Stimulated activated CD8-positive, alpha-beta memory T cell treated with anti-CD3 and anti-CD28 coated beads, Interleukin-7, amount 100 ng/mL, for 48 hours (primary cell): ENCODE measurements around the gene ZSCAN25.
"Not testable (repeated sequence)": the region's sequence is repeated elsewhere in the genome, so short reads cannot be mapped to it uniquely, and the experiment has no call there.

ENCODE experiments used
- DNase-seq, 2 donors: peaks; one replicate each; pipeline ENCODE4 v3.0.0-alpha.2; 2020; ENCODE audit warnings: low read depth in 1 of 2; ENCODE audit errors: extremely low read depth in 1 of 2

ZSCAN25 gene

DNA sequence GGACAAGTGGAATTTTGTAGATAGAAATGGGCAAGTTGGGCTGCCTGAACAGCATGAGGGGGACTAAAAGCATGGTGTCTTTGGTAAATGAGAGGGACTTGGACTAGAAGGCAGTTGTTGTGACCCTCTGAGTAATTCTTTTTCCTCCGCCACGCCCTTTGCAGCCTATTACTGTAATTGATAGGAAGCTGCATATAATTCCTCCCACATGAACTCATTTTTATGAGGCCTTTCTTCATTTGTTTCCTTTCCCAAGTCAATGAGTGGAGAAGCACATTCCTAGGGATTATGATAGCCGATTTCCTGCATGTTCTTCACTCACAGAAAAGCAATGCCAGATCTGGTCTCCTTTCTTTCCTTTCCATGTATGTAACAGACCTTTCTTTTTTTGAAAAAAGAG, 27.7 kb downstream of the ZSCAN25 start:
- DNase-seq, result no peak

DNA sequence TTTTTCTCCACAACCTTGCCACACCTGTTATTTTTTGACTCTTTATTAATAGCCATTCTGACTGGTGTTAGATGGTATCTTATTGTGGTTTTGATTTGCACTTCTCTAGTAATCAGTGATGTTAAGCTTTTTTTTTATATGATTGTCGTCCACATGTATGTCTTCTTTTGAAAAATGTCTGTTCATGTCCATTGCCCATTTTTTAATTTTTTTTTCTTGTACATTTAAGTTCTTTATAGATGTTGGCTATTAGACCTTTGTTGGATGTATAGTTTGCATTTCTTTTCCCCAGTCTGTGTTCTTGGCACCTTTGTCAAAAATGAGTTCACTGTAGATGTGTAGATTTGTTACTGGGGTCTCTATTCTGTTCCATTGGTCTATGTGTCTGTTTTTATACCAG, 28.8 kb downstream of the ZSCAN25 start:
- no peak for DNase-seq

DNA sequence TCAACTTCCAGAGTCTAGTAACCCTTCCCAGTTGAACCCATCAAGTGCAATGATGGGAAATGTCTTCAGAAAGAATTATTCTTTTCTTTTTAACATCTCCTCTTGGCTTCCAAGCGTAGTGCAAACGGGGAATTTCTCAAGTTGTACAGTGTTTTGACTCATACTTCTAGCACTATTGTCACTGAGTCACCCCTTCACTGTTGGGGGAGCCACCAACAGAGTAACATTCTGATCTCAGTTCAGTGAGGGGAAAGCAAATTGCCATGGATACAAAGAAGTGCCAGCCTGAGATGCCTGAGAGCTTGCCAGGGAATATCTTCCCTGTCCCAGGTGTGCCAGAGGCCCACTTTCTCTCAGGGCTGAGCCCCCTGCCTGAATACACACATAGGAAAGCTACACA, 32.1 kb downstream of the ZSCAN25 start:
- no peak for DNase-seq

DNA sequence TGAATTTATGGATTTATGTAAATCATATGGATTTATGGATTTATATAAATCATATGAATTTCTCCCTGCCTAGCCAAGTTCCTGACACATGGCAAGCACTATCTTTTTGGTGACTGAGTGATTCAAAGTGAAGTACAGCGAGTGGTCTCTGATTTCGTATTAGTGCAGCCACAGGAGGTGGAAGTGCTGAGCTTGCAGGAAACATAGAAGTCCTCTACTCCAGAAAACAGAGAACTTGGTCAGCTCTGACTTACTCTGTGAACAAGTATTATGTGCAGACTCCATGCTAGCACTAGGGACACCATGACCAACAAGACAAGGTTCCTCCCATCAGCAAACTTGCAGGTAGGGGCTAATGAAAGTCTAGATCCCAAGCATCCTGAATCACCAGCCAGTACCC, 34.5 kb downstream of the ZSCAN25 start:
- no peak for DNase-seq

DNA sequence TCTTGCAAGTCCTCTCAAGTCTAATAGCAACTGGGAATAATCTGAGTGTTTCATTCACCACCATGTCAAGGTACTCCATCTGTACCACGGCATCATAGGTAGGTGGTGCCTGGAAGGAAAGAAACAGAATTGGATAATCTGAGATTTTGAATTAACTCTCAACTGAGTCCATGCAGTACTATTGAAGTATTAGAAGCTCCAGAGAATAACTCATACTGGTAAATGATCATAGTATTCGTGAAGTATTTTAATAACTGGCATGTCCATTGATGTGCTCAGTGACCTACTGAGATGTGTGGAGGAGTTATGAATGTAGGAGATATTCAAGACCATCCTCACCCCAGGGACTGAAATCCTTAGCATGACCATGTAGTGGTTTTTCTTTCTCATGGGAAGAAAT, 35.9 kb downstream of the ZSCAN25 start:
- DNase-seq, result no peak

DNA sequence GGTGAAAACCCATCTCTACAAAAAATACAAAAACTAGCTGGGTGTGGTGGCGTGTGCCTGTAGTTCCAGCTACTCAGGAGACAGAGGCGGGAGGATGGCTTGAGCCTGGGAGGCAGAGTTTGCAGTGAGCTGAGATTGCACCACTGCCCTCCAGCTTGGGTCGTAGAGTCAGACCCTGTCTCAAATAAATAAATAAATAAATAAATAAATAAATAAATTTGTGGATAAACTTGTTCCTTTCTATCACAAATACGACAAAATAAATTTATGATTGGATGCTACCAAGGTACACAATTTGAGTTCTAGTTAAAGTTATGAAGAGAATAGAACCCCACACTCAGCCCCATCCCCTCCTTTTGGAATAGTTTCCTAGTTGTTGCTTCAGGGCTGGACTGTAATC, 36.5 kb downstream of the ZSCAN25 start:
- not testable (repeated sequence) for DNase-seq

DNA sequence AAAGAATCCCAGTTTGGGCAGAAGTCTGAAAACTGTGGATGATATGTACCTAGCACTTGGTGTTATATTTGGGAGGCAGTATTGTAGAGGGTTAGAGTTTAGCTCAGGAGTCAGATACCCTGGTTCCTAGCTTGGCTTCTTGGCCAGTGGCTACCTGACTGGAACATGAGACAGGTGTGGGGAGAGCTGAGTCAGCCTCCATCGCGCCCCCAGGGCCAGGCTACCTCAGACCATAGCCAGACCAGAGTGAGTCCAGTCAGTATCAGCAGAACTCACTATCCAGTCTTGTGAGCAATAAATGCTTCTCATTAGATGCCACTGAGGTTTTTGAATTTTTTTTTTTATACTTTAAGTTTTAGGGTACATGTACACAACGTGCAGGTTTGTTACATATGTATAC, 37.0 kb downstream of the ZSCAN25 start:
- no peak for DNase-seq

DNA sequence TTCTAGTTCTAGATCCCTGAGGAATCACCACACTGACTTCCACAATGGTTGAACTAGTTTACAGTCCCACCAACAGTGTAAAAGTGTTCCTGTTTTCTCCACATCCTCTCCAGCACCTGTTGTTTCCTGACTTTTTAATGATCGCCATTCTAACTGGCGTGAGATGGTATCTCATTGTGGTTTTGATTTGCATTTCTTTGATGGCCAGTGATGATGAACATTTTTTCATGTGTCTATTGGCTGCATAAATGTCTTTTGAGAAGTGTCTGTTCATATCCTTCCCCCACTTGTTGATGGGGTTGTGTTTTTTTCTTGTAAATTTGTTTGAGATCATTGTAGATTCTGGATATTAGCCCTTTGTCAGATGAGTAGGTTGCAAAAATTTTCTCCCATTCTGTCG, 37.9 kb downstream of the ZSCAN25 start:
- DNase-seq, result not testable (repeated sequence)

DNA sequence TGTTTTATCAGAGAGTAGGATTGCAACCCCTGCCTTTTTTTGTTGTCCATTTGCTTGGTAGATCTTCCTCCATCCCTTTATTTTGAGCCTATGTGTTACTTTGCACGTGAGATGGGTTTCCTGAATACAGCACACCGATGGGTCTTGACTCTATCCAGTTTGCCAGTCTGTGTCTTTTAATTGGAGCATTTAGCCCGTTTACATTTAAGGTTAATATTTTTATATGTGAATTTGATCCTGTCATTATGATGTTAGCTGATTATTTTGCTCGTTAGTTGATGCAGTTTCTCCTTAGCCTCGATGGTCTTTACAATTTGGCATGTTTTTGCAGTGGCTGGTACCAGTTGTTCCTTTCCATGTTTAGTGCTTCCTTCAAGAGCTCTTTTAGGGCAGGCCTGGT, 41.1 kb downstream of the ZSCAN25 start:
- DNase-seq, result not testable (repeated sequence)

DNA sequence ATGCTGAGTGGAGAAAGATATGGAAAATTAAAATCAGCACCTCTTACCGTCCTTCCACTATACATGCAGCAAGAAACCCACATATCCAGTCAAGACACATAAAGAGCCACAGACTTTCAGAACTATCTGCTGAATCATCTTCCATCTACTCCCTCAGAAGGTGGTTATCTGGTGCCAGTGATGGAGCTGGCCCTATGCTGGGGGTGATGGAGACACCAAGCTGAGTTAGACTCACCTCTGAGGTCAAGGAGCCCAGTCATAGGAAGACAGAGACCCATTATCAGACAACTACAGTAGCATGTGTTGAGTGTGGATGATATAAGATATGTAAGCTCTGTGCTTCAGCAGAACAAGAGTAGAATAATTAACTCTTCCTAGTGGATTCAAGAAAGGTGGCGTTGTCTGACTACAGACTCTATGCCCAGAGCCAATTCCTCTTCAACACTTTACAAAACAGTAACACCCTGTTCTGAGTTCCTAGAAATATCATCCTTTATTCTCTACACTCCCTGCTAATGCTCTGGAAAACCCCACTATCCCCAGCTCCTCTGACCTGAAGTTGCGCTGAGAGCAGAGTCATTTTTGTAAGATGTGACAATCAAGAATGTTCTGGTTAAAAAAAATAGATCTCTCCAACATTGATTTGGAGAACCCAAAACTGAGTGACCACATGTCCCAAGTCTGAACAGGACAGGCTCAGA, 48.7 kb downstream of the ZSCAN25 start:
- peak in 1 of 2 donors; percentile 11 for DNase-seq

DNA sequence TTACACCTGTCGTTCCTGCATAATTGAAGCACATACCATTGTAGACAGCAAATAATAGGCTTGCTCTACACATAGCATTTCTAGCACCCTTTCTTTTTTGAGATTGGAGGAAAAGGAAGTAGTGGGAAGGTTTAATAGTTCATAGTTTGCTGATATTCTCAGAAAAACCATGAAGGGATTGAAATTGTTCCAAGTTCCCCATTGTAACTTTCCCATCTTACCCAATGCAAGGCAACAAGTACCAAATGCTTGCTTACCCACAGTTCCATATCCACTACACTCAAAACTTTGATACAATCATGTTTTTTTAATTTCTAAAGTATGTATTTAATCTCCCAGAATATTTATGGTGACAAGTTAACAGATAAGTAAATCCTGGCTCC, 49.3 kb downstream of the ZSCAN25 start:
- no peak for DNase-seq

DNA sequence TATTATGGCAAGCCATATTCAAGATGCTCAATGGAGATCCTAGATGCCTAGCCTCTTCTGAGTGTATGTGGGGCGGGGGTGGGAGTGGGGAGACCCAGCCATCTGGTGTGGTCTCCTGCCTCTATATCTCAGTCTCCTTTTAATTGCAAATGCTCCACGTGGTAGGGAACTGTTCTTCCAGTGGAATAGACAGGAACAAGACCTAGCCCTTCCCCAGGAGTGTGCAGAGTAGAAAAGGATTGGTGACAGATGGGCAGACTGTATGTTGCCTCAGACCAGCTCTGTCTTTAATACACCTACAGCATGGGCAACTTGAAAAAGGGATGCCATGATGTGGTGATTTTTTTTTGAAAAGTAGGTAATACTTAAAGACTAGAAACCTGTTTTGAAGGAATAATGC, 50.4 kb downstream of the ZSCAN25 start:
- DNase-seq, result no peak

DNA sequence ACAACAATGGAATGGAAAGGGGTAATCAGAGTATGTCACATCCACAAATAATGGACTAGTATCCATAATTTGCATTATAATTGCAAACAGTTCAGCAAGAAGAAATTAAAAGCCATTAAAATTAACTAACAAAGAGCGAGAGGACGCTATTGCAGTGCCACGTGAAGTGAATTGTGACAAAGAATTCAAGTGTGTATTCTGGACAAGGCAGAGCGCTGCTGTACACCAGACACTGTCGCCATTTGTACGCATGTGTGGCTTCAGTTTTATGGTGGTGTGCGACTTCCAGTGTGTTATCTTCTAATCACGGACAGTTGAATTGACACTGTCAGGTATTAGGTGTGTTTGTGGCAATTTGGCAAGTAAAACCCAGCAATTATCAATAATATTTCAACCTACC, 51.8 kb downstream of the ZSCAN25 start:
- no peak for DNase-seq

DNA sequence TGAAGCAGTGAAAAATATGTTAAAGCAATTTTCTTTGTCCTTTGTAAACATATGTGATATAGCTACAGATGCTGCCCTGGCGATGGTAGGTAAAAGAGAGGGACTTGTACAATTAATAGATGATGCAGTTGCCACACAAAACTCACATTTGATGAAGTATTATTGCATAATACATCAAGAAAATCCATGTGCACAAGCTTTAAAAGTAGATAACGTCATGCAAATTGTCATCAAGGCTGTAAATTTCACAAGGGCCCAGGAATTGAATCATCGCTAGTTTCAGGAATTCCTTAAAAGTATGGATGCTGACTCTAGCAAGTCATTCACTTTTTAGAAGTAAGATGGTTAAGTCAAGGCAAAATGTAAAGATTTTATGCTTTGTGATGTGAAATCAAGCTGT, 53.0 kb downstream of the ZSCAN25 start:
- DNase-seq, result no peak

DNA sequence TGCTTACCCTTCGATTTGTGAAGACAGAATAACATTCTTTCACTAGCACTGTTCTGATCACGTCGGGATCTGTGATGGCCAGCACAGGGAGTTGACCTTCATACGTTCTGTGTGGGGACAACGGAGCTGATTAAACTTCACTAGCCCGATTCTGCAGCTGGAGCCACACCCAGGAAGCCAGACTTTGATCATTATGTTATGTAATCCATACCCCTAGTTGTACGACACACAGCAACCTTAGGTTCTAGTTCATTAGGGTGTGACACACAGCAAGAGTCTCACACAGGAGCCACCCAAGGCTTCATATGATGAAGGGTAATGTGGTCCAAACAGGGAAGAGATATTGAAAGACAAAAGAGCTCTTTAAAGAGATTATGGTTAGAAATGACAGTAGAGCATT, 55.8 kb downstream of the ZSCAN25 start:
- DNase-seq, result no peak

DNA sequence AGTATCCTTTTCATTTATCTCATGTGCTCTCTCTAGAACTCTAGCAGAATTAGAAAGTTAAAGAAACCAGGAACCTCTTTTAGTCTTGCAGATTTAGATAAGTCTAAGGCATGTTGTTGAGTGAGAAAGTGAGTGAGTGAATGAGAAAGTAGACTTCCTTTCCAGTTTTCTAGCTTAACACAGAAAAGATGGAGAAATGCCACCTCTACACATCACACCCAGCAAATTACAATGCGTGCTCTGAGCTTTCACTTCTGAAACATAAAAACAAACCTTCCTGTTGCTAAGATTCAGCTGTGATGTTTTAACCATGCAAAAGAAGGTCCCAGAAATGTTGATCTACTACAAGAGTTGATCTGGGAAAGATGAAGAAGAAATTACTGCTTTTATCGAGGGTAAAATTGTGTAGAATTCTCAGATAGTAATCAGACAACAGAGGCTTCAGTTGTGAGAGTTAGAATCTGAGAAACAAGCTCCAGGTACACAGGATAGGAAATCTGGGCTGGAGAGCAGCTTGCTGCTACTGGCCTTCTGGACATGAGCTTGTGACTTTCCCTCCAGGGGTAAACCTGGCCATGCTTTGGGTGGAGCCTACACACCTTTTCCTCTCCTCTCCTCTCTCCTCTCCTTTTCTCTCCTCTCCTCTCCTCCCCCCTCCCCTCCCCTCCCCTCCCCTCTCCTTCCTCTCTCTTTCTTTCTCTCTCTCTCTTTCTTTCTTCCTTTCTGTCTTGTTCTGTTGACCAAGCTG, 58.4 kb downstream of the ZSCAN25 start:
- DNase-seq, result no peak

DNA sequence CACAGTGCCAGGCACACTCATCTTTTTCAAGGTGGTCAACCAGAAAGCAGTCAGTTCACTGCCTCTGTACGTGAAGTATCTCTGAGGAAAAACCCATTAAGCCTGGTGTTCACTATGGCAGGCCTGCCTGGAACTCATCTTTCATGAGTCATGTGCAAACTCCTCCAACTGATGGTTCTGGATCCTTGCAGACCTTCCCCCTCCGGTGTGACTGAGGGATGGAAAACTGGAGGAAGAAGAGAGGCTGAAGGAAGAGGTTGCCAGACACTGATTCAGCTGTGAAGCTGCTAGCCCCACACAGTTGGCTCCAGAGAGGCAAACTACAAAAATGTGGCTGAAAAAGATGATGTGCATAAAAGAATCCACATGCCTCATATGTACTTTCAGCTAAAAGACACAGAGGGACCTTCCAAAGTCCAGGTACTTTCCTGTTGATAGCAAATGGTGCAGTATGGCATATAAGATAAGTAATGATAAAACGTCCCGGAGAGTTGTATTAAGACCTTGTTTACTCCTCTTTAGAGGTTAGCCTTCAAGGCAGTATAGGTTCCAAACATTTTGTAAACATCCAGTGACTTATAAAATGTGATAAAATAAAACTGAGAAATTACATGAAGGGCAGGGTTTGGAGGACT, 60.4 kb downstream of the ZSCAN25 start:
- DNase-seq, result no peak

DNA sequence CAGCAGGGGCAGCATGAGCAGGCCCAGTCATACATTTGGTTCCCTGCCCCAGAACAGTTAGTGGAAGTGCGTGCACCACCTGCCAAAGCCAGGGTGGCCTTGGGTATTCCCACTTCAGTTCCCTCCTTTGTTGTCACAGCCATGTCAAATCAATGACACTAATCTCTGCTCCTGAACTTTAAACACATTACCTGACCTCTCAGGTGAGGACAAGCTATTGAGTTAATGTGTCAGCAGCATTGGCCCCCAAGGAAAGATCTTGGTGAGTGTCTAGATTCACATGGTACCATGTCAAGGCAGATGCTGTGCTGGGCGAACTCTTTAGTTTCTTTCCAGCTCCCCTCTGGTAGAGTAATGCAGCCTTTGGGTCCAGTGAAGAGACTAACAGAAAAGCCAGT, 60.9 kb downstream of the ZSCAN25 start:
- DNase-seq, result no peak

DNA sequence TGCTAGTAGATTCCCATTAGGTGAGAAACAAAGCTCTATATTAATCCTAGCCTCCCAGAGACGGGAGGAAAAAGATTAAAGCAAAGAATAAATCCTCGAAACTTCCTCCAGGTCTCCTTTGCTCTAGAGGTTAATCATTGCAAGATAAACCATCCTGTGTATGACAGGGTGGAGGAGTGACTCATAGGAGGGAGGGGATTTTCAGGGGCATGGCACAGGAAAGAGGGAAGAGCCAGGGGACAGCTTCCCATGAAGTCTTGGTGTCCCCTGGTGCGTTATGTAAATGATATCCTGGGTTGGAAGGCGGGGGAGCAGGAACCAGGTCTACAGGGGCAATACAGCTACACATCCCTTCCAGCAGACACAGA, 62.3 kb downstream of the ZSCAN25 start:
- no peak for DNase-seq

DNA sequence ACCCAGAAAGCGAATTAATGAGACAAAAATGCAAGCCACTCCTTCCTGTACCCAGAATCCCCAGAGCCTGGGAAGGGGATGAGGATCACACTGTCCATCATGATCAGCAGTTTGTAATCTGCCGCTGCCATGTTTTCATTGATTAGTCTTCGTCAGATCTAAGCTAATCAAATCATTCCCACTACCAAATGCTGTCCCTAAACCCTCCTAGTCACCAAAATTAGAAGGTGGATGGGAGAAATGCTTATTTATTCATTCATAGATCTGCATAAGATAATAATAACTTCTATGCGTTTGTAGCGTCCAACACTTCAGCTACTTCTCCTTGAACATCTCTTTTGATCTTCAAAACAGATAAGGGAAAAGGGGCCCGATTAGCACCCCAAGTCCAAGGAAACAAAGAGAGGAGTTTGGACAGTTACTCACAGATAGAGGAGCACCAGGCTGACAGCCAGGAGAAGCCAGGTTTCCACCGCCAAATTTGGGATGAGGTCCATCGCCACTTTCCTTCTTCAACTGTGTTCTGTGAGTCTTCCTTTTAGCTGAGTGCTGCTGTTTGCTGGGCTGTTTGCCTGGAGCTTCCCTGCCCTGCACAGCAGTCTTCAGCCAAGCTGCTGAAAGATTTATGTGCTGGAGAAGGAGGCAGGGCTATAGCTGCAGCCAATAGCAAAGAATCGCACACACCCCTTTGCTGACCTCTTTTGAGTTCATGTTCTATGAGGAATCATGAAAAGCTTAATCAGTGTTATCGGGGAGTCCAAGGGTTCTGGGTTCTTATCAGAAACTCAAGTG, 62.9 kb downstream of the ZSCAN25 start, which contains the start of gene CYP3A5:
CYP3A5 (minus strand) TSS at position 597 of the 792 bp plus-strand sequence; CDS start at position 497, 100 bp downstream.
- DNase-seq, result no peak
